ENCODE results near the gene CELF5.

- TF ChIP-seq POLR2A (IDR thresholded peaks at IDR 0.05; ENCODE audit: low read depth, low read length) (no peak), POLR2AphosphoS5 (IDR thresholded peaks at IDR 0.05; ENCODE audit: low read depth, low read length) (no peak), TAF1 (IDR thresholded peaks at IDR 0.05; ENCODE audit: borderline replicate concordance, low read depth, low read length) (no peak)
Observed at GRCh38 chr19:3295581-3295980, 71.1 kb downstream of the CELF5 start.
